Erythroblast (primary cell): Measurements from ENCODE around the gene ARHGAP24.

Source experiments
- GATA1 ChIP-seq: IDR thresholded peaks from 2 replicates; pipeline ENCODE4 v1.6.1; 2011; ENCODE audit warnings: low read depth, mild to moderate bottlenecking, control low read depth, low read length, moderate library complexity
- POLR2A ChIP-seq: IDR thresholded peaks from 2 replicates; pipeline ENCODE4 v1.6.1; 2011; ENCODE audit warnings: mild to moderate bottlenecking, low read length

GRCh38 chr4:85672116-85672515, 197.2 kb downstream of the ARHGAP24 start:
- no peak for TF ChIP-seq POLR2A
- no peak for TF ChIP-seq GATA1
